Endothelial cell of umbilical vein (primary cell): ENCODE results near the gene PEMT. TPM values are rescaled to one million over a fixed set of nuclear protein-coding genes. Genes with fewer than 3 reads are reported as not detected.

Experiments used
- BruUV-seq: library from RNA; stranded (reverse); fragments of 400-500 nt; replicated peaks from 2 replicates; lab custom pipeline; 2021; lab: Mats Ljungman, UMichigan
- CTCF ChIA-PET: fragments of 300-600, 350-600 bp; sonication (Branson Sonifier 250); formaldehyde crosslinking; loops from one replicate; lab custom pipeline; 2021; ENCODE audit warnings: antibody characterized with exemption, inconsistent platforms; lab: Charles Lee
- POLR2A ChIA-PET: fragments of 300-600, 350-600 bp; sonication (Branson Sonifier 250); formaldehyde crosslinking; loops from one replicate; lab custom pipeline; 2021; ENCODE audit warnings: antibody characterized with exemption, inconsistent platforms; lab: Charles Lee
- DNase-seq: peaks from one replicate; pipeline ENCODE4 v3.0.0-alpha.2; 2011; ENCODE audit warnings: low read depth, low spot score
- FAIRE-seq: peaks from 2 replicates; lab custom pipeline; 2011; peaks lifted over from hg19 to GRCh38; lab: Jason Lieb, UNC
- H2AFZ ChIP-seq: 2 replicates; pipeline ENCODE4 v1.6.0; 2012; ENCODE audit warnings: low read depth, low read length, control low read depth, inconsistent platforms
- H3K27ac ChIP-seq: 2 replicates; pipeline ENCODE4 v1.5.1; 2011; ENCODE audit warnings: low read depth, mild to moderate bottlenecking, control low read depth, low read length, moderate library complexity; ENCODE audit not compliant: insufficient read depth
- H3K27me3 ChIP-seq, 2 experiments: 2 replicates each; pipeline versions ENCODE4 v1.6.0 to v1.6.1; 2011; ENCODE audit warnings: low read length in 2 of 2, mixed read lengths in 1 of 2; ENCODE audit not compliant: control insufficient read depth in 2 of 2, insufficient read depth in 2 of 2
- H3K36me3 ChIP-seq, 2 experiments: 2 replicates in 1 of 2; 3 replicates in 1 of 2; pipeline ENCODE4 v1.5.1; 2011; ENCODE audit warnings: low read length in 2 of 2, mild to moderate bottlenecking in 1 of 2, moderate library complexity in 1 of 2; ENCODE audit not compliant: control insufficient read depth in 2 of 2, insufficient read depth in 2 of 2; ENCODE audit errors: extremely low read depth in 1 of 2
- H3K4me1 ChIP-seq: 3 replicates; pipeline ENCODE4 v1.5.1; 2011; ENCODE audit warnings: mild to moderate bottlenecking, low read length; ENCODE audit not compliant: control insufficient read depth, insufficient read depth; ENCODE audit errors: extremely low read depth
- H3K4me2 ChIP-seq: 2 replicates; pipeline ENCODE4 v1.6.1; 2011; ENCODE audit warnings: low read length, control low read depth, mixed read lengths; ENCODE audit not compliant: insufficient read depth
- H3K4me3 ChIP-seq, 3 experiments: fragments of 200-600 bp in 1 of 3; sonication (generic), shearing (Covaris generic) in 1 of 3; replicated peaks in 1 of 3; 2 replicates each; pipeline ENCODE4 v1.5.1; 2011 to 2016; ENCODE audit warnings: control low read depth in 3 of 3, low read length in 3 of 3, mild to moderate bottlenecking in 2 of 3, inconsistent platforms in 1 of 3, low read depth in 1 of 3, moderate library complexity in 1 of 3; ENCODE audit not compliant: insufficient read depth in 1 of 3
- H3K79me2 ChIP-seq: 2 replicates; pipeline ENCODE4 v1.6.0; 2012; ENCODE audit warnings: low read length, inconsistent platforms; ENCODE audit not compliant: control insufficient read depth, insufficient read depth
- H3K9ac ChIP-seq: replicated peaks from 2 replicates; pipeline ENCODE3; 2011; ENCODE audit warnings: low read length, control low read depth; ENCODE audit not compliant: insufficient read depth; ENCODE audit errors: extremely low read depth
- H3K9me1 ChIP-seq: replicated peaks from 3 replicates; pipeline ENCODE4 v1.6.0; 2011; ENCODE audit warnings: mild to moderate bottlenecking, low read length; ENCODE audit not compliant: control insufficient read depth, insufficient read depth; ENCODE audit errors: extremely low read depth
- H3K9me3 ChIP-seq: replicated peaks from 2 replicates; pipeline ENCODE4 v1.5.1; 2012; ENCODE audit warnings: low read length, inconsistent platforms; ENCODE audit not compliant: control insufficient read depth, insufficient read depth
- H4K20me1 ChIP-seq: replicated peaks from 2 replicates; pipeline ENCODE3; 2011; ENCODE audit warnings: mild to moderate bottlenecking, low read length; ENCODE audit not compliant: control insufficient read depth, insufficient read depth; ENCODE audit errors: extremely low read depth
- EZH2 ChIP-seq: IDR thresholded peaks from 2 replicates; pipeline ENCODE4 v1.6.1; 2012; ENCODE audit warnings: borderline replicate concordance, low read depth, mild to moderate bottlenecking, moderate library complexity, low read length, inconsistent platforms; ENCODE audit not compliant: severe bottlenecking
- MYC ChIP-seq: IDR thresholded peaks from one replicate; pipeline ENCODE4 v1.6.1; 2011; ENCODE audit warnings: mild to moderate bottlenecking, low read depth, low read length
- POLR2AphosphoS5 ChIP-seq: IDR thresholded peaks from 2 replicates; pipeline ENCODE4 v1.6.1; 2012; ENCODE audit warnings: low read depth, mild to moderate bottlenecking, control low read depth, low read length, moderate library complexity; ENCODE audit not compliant: insufficient read depth
- dilution Hi-C: fragments of 300-500 bp; cut with MboI; formaldehyde crosslinking; loops from one replicate; pipeline ENCODE4 v1.15.0; 2019; ENCODE audit warnings: low sequenced_read_pairs; ENCODE audit not compliant: extremely low pct_ligation_motif_present
- intact Hi-C: fragments of 100-400 bp; cut with micrococcal nuclease; formaldehyde crosslinking; loops from one replicate; pipeline ENCODE4 v1.10.0; 2022
- polyA plus RNA-seq, 4 experiments: library from polyadenylated mRNA; depleted of rRNA in 3 of 4; stranded (reverse) in 3 of 4; unstranded in 1 of 4; fragments of >200 nt; gene quantifications; 2 replicates each; pipeline versions ENCODE4 v1.2.1 to v1.2.3, GENCODE V29; 2011 to 2012; ENCODE audit warnings: missing spikeins in 1 of 4
- total RNA-seq: library from RNA; stranded (reverse); gene quantifications from 2 replicates; pipeline ENCODE4 v1.2.3, GENCODE V29; 2021
- TF ChIP-seq, protein P1 (sequence below): IDR thresholded peaks from 2 replicates; pipeline ENCODE4 v1.6.1; 2011; ENCODE audit not compliant: insufficient read depth, insufficient read length

PEMT gene
- total and polyA plus RNA-seq, 2 donors (not counting 3 experiments of a cell fraction or from before 2014, with no cell fraction given) = 35.1 to 58.4 TPM

DNA sequence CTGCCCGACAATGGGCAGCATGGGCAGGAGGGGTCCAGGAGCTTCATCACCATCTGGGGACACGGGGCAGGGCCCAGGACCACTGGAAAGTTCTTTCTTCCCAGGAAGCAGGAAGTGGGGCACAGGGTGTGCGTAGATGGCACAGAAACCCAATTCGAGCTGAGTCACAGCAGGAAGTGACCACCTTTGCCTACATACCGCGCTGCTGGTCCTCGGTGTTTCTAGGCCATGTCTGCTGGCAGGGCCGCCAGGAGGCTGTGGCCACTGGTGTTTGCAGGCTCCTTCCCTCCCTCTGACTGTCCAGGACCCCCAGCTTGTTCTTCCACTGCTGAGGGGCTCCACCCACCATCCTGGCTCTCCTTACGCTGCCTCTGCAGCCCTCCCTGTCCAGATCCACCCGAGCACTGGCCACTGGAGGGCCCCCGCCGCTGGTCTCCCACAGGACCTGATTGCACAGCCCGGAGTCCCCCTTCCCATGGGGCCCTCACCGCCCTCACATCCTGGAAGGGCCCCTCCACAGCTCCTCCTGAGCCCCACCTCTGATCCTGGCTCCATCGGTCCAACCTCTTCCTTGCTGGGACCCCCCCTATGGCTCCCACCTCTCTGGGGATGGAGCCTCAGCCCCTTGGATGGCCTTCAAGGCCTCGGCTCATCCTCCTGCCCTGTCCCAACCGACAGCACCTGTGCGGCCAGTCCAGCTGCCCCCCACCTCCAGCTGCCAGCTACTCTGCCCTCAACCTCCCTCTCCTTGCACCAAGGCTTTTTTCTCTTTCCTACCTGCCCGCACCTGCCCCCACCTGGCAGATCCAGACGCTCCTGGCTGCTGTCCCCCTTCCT, 80.8 kb downstream of the PEMT start:
- Histone ChIP-seq H3K9me1 (no peaks in the 10 kb centered on the region), H3K27me3 (no peaks in the 10 kb centered on the region), H3K79me2 (no peaks in the 10 kb centered on the region), H3K9me3 (no peaks in the 10 kb centered on the region), H3K27ac (no peak overlapping the region), H3K4me3 (no peak overlapping the region), H3K4me2 (no peak overlapping the region), H3K36me3 (no peaks in the 10 kb centered on the region), H3K4me1 (no peaks in the 10 kb centered on the region), H2AFZ (no peak overlapping the region), H4K20me1 (no peaks in the 10 kb centered on the region), H3K9ac (no peak overlapping the region)
- TF ChIP-seq, protein P1, sequence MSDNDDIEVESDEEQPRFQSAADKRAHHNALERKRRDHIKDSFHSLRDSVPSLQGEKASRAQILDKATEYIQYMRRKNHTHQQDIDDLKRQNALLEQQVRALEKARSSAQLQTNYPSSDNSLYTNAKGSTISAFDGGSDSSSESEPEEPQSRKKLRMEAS = no peak
- TF ChIP-seq MYC (no peak), EZH2 (no peak), POLR2AphosphoS5 (no peak)
- FAIRE-seq (no peak), DNase-seq (no peak)
- dilution Hi-C loops = no loop called here
- CTCF ChIA-PET = interaction anchor here (0.8 to 4.5 kb wide), 5 partner anchors 14 to 131 kb away, joined by 3 to 37 read pairs (median 5); partner anchors contain the start of gene RASD1
- BruUV-seq = no TSS peak
- intact Hi-C loops = no loop called here
- POLR2A ChIA-PET = no interaction called here
